Activated T-helper 1 cell treated with Interleukin-2 at 50 U/mL for 16 hours (primary cell): ENCODE results near the gene NOS3.

ENCODE experiments used
- DNase-seq: peaks from one replicate; pipeline ENCODE4 v3.0.0-alpha.2; 2020; ENCODE audit warnings: low read depth

Gene NOS3

DNA sequence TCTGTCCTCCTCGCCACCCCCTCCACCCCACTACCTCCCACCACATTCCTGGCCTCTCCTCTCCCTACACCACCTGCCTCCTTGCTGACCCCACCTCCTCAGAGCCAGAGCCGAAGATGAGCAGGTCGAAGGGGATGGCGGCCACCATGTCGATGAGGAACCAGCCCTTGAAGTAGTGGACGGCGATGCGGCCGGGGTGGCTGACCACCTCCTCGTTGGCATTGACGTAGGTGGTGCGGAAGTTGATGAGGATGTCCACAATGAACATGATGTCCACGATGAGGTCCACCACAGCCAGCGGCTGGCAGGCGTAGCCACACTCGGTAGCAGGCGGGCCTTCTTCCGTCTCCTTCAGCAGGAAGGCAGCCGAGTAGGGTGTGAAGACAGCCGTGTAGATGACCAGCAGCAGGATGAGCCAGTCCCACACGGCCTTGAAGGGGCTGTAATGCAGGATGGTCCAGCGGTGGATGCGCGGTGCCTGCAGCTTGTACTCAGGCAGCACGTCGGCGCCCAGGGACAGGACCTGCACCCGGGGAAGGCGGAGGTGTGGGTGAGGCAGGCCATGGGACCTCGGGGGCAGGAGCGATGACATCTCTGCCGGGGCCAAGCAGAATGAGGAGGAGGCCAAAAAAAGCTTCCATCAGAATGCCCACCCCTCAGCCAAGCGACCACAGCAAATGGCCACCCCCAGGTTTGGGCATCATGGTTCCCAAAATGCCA lies 38.3 kb upstream of the NOS3 start:
- no peak for DNase-seq

- DNase-seq, result no peak
Observed at GRCh38 chr7:150953061-150953997, 37.5 kb upstream of the NOS3 start.

DNA sequence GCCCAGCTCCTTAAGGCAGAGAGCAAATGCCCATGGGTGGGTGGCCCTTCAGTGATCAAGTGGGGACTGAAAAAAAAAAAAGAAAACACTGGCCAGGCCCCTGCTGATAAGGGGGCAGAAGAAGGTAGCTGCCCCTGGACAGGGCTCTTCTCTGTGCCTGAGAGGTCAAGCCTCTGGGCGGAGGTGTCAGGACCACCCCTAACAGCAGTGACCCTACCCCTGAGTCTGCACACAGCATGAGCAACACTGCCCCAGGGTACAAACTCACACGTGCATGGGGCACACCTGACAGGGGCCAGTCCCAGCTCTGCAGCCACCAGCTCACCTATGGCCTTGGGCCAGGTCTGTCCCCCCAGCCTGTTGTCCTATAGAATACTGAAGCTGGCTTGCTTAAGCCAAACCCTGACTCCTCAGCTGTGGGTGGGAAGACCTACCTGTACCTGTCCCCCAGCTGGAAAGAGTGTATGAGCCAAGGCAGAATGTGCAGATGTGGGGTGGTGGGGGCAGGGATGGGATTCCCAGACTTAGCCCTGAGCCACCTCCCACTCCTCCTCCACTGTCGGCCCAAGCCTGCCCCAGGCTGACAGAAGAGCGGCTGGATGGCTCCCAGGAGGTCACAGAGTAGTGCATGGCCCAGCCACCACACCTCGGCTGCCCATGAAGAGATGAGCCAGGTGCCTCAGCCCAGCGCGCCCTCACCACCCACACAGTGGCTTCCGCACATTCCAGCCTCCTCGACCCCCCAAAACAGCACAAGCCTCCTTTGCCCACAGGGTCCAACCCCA lies 36.4 kb upstream of the NOS3 start:
- DNase-seq, result no peak

GRCh38 chr7:150954986-150955518 lies 35.8 kb upstream of the NOS3 start:
- no peak for DNase-seq

DNA sequence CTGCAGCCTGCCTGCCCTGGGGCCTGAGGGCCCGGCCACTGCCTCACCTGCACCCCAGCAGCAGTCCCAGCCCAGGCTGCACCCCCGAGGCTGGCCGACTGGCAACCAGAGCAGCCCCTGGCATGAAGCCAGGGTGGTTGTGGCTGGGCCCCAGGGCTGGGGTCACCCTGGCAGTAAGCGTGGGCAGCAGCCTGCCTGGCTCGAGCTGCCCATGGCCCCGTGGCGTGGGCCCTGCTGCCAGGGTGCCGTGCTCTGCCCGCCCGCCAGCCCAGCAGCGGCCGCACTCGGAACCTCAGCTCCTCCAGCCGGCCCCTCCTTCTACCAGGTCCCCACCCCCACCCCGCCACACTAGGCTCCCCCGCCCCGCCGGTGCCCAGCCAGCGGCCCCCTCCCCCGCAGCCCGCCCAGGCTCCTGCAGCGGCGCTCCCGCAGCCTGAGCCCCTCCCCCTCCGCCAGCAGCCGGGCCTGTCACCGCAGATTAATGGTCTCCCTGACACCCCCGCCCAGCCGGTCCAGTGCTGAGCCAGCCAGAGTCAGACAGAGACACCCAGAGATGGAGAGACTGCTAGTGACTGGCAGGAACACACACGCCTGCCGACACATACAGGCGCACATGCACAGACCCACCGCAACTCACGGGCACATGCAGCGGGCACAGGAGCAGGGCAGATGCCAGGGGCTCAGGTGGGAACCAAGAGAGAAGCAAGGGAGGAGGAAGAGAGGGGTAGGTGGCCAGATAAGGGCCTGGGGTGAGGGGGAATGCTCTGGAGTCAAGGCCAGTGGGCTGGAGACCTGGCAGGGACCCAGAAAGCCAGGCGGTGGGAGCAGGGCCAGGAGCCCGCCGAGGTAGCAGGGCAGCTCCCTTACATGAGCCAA lies 35.1 kb upstream of the NOS3 start:
- DNase-seq, result no peak

- no peak for DNase-seq
Observed at GRCh38 chr7:150956395-150957132, 34.3 kb upstream of the NOS3 start.

DNA sequence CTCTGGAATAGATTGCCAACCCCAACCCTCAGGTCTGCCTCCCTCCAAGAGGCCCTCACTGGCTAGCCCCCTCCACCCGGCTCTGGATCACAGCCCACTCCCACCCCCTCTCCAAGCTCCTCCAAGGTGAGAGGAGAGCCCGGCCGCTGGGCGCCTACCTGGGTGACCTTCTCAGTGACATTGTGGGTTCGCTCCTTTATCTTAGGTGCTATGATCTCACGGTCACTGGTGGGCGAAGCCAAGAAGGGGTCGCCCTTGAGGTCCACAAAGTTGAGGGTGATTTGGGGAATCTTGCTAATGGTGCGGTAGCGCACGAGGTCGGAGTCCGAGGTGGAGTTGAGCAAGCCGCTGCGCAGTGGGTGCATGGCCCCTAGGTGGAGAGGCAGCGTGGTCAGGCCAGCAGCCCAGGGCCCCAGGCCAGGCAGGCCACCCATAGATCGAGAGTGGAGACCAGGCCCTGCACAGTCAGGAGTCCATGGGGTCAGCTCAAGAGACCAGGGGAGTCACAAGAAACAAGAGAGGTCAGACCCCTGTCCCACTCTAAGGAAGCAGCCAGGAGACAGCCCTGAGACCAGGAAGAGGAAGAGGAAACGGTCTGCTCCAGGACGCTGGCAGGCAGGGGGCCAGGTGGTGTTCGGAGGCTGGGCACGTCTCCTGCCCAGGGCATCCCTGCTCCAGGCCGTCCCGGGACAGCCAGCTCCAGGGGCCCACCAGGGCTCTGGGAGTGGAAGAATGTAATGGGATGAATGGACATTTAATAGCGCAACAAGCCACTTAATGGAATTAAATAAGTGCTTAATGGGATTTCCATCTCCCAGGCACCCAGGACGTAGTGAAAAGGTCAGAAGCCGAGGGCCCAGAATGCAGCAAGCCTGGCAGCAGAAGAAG lies 33.4 kb upstream of the NOS3 start:
- no peak for DNase-seq

DNA sequence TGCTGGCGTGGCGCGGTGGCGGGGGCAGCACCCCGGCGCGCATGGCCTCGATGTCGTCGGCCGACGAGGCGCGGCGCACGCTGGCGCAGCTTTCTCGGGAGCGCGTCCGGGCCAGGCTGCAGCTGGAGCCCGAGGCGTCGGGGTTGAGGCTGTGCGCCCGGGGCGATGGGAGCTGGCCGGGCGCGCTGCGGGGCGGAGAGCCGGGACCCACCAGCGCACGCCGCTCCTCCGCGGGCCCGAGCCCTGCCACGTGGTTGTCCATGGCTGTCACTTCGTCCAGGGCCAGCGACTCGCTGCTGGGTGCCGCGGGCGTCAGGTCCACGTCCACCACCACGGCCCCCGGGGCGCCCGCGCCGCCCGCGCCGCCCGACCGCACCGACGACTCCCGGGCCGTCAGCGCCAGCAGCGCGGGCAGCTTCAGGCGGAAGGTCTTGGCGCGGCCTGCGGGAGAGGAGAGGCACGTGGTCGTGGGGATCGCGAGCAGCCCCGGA lies 32.7 kb upstream of the NOS3 start:
- DNase-seq, result no peak

GRCh38 chr7:150958597-150958996 lies 32.2 kb upstream of the NOS3 start:
- DNase-seq, result no peak

- no peak for DNase-seq
Observed at GRCh38 chr7:150959081-150959480, 31.7 kb upstream of the NOS3 start.

DNA sequence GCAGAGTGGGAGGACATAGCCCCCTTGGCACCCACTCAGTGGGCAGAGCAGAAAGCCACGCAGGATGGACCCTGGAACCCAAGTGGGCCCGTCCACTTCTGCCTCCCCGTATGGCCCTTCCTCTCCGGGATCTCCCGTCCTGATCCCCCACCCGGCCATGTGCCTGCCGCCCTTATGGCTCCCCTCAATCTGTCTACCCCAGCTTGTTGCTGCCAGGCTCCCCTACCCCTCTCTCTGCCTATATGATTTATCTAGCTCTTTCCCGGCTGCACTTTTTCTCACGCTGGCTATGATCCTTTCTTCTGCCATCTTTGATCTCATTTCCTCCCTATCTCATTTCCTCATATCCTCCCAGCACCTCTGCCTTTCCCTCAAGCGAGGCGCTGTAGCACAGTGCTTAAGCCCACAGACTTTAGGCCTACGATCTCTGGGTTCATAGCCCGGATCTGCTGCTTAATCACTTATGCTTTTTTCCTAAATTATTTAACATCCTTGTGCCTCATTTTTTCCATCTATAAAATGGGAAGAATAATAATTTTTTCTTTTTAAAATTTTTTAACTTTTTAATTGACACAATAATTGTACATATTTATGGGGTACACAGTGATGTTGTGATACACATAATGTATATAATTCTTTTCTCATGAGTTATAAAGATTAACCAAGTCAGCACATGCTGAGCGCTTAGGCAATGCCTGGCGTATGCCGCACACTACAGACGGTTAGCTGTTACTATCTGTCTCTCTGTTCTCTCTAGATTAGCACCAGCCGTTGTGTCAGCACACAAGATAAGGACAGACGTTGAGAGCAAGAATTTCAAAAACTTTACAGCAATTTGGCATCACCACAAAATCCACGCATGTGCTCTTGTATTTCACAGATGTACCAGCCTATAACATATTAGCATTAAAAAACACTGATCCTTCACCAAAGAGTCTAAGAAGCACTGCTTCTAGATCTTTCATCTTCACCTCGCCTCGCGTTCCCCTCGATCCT lies 30.8 kb upstream of the NOS3 start:
- DNase-seq, result no peak

- no peak for DNase-seq
Observed at GRCh38 chr7:150961510-150962289, 29.1 kb upstream of the NOS3 start.

- DNase-seq, result no peak
Observed at GRCh38 chr7:150962290-150962552, 28.6 kb upstream of the NOS3 start.

DNA sequence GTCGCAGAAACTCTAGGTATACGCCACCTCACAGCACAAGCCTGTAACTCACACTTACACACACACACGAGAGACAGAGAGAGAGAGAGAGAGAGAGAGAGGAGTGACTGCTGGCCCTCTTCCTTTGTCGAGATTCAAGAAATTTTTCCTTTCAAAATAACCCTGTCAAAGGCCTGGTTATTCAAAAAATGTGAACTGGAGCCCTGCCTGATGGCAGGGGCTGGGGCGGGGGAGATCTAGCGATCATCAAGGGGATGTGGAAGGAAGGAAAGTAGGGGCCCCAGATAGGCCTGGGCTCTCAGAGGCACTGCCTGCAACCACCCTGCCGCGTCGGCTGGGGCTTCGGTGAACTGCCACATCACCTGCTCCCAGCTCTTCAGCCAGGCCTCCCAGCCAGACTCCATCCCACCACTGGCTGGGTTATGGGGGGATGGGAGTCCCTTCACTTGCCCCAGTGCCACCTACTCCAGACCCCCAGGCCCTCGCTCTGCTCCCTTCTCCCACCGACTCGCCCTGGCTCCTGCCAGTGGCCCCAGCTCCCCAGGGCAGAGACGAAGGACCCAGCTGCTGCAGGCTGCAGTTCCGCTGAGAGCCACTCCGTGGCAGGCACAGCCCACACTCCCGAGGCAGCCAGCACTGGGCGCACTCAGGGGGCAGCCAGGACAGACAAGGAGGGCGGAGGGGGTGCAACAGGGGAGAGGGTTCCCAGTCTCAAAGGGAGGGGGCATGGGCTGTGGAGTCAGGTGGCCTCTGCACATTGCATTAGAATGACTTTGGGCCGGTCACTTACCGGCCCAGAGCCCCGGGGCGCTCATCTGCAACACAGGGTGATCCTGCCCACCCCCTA lies 28.0 kb upstream of the NOS3 start:
- DNase-seq, result no peak

GRCh38 chr7:150963707-150964559 lies 26.9 kb upstream of the NOS3 start:
- DNase-seq, result no peak
